GM15510 (cell line): ENCODE results near the gene TNNT2.

Source experiments
- POLR2A ChIP-seq: IDR thresholded peaks from 3 replicates; pipeline ENCODE4 v1.6.1; 2011; ENCODE audit warnings: borderline replicate concordance; ENCODE audit not compliant: insufficient read length; ENCODE audit errors: extremely low read depth

Gene TNNT2

GRCh38 chr1:201359031-201359872 is 18.2 kb downstream of the TNNT2 start:
- no peak for TF ChIP-seq POLR2A

- TF ChIP-seq POLR2A = no peak
These were observed 18.9 kb downstream of the TNNT2 start for GRCh38 chr1:201358596-201358995.

- no peak for TF ChIP-seq POLR2A
These were observed 19.7 kb downstream of the TNNT2 start for GRCh38 chr1:201357636-201358348.

- no peak for TF ChIP-seq POLR2A
These were observed 20.3 kb downstream of the TNNT2 start for GRCh38 chr1:201357211-201357610.

- no peak for TF ChIP-seq POLR2A
These were observed 20.8 kb downstream of the TNNT2 start for GRCh38 chr1:201356701-201357100.

- no peak for TF ChIP-seq POLR2A
These were observed 21.2 kb downstream of the TNNT2 start for GRCh38 chr1:201356236-201356635.

GRCh38 chr1:201355471-201355870 is 22.0 kb downstream of the TNNT2 start:
- TF ChIP-seq POLR2A = no peak

- TF ChIP-seq POLR2A = no peak
These were observed 22.6 kb downstream of the TNNT2 start for GRCh38 chr1:201354901-201355295.

- TF ChIP-seq POLR2A = no peak
These were observed 23.2 kb downstream of the TNNT2 start for GRCh38 chr1:201354151-201354900.

- no peak for TF ChIP-seq POLR2A
These were observed 24.1 kb downstream of the TNNT2 start for GRCh38 chr1:201353186-201353940.

- TF ChIP-seq POLR2A = no peak
These were observed 25.9 kb downstream of the TNNT2 start for GRCh38 chr1:201351617-201352016.

- TF ChIP-seq POLR2A = no peak
These were observed 26.6 kb downstream of the TNNT2 start for GRCh38 chr1:201350884-201351283.

- TF ChIP-seq POLR2A = no peak
These were observed 27.1 kb downstream of the TNNT2 start for GRCh38 chr1:201350361-201350725.

- no peak for TF ChIP-seq POLR2A
These were observed 28.4 kb downstream of the TNNT2 start for GRCh38 chr1:201349092-201349491.

GRCh38 chr1:201348211-201348566 is 29.3 kb downstream of the TNNT2 start:
- TF ChIP-seq POLR2A = no peak

- TF ChIP-seq POLR2A = no peak
These were observed 29.8 kb downstream of the TNNT2 start for GRCh38 chr1:201347498-201348210.
